H1 (cell line): ENCODE results near the gene ELOVL5. TPM values are rescaled to one million over a fixed set of nuclear protein-coding genes. Genes with fewer than 3 reads are reported as not detected.

Source experiments
- TAF1 ChIP-seq: IDR thresholded peaks from 2 replicates; pipeline ENCODE4 v1.6.1; 2011; ENCODE audit warnings: mild to moderate bottlenecking, low read depth, low read length
- TBP ChIP-seq: IDR thresholded peaks from 2 replicates; pipeline ENCODE4 v1.6.1; 2011; ENCODE audit warnings: low read depth, low read length, improper control_type of control experiment
- polyA plus RNA-seq, 7 experiments: library from polyadenylated mRNA; depleted of rRNA in 3 of 7; stranded (reverse) in 5 of 7; unstranded in 2 of 7; fragments of >200 nt in 5 of 7; fragments of 200-250 nt in 2 of 7; gene quantifications; 1 replicate in 5 of 7; 2 replicates in 1 of 7; 4 replicates in 1 of 7; pipeline versions ENCODE4 v1.2.1 to v1.2.3, GENCODE V29; 2011 to 2013; ENCODE audit warnings: missing spikeins in 2 of 7, mixed read lengths in 2 of 7
- total RNA-seq: library from RNA; stranded (reverse); fragmentation: NEBNext Ultra II Directional; extraction: Animal tissue kit (Norgen Biotek cat#: 25700); gene quantifications from 2 replicates; pipeline ENCODE4 v1.2.1, GENCODE V29; 2021

The ELOVL5 gene
- total and polyA plus RNA-seq, 2 of the 8 experiments (the other 6 are each of a cell fraction or from before 2014, with no cell fraction given), result 113 to 156 TPM

GRCh38 chr6:53318429-53318828, 30.3 kb downstream of the ELOVL5 start (continued):
- no peak for TF ChIP-seq TAF1
- TF ChIP-seq TBP, result no peak
